ENCODE data around the gene ASCC1.

DNA sequence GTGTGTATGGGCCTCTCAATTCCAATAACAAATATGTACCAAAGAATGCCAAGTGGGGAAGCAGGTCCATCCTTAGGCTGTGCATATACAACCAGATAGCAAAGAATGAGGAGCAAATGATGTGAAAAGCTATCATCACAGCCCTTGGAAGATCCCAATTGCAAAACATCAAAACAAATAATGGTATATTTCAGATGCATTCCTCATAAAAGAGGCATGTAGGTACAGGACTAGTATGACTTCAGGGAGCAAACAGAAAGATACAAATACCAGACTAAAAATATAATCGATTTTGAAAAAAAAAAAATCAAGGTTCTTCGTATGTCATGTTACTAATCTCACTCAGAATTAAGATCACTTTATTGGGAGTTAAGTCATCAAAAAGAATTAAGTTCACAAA is 109.2 kb downstream of the ASCC1 start:
- TF ChIP-seq CTCF (conservative IDR thresholded peaks at IDR 0.05 in 1 of 2, IDR thresholded peaks at IDR 0.05 in 1 of 2; ENCODE audit: low read depth in 1 of 2, low read length in 2 of 2) = no peak
- no peak for TF ChIP-seq EZH2 (IDR thresholded peaks at IDR 0.05; ENCODE audit: low read length, missing control alignments)
